CD14-positive monocyte (primary cell): ENCODE measurements around the gene GPR161. TPM values are rescaled to one million over a fixed set of nuclear protein-coding genes. Genes with fewer than 3 reads are reported as not detected.

ENCODE experiments used
- DNase-seq, 3 donors: peaks; one replicate each; pipeline ENCODE4 v3.0.0-alpha.2; 2011 to 2022
- H2AFZ ChIP-seq: 2 replicates; pipeline ENCODE4 v1.6.0; 2012; ENCODE audit warnings: mild to moderate bottlenecking, low read depth, low read length, inconsistent platforms; ENCODE audit not compliant: insufficient read depth, poor library complexity, severe bottlenecking
- H3K27ac ChIP-seq, 2 donors: 1 replicate in 1 of 2; 2 replicates in 1 of 2; pipeline ENCODE4 v1.5.1; 2012 to 2013; ENCODE audit warnings: low read length in 2 of 2, control low read depth in 1 of 2, inconsistent platforms in 1 of 2, low read depth in 1 of 2, mild to moderate bottlenecking in 1 of 2
- H3K27me3 ChIP-seq, 2 donors: one replicate each; pipeline versions ENCODE4 v1.6.0 to v1.6.1; 2011 to 2013; ENCODE audit warnings: low read length in 2 of 2; ENCODE audit not compliant: control insufficient read depth in 2 of 2, insufficient read depth in 2 of 2
- H3K36me3 ChIP-seq, 2 donors: replicated peaks in 1 of 2; 1 replicate in 1 of 2; 2 replicates in 1 of 2; pipeline versions ENCODE4 v1.5.1 to v1.6.1; 2012 to 2013; ENCODE audit warnings: low read length in 2 of 2, control low read depth in 1 of 2, inconsistent platforms in 1 of 2, mild to moderate bottlenecking in 1 of 2; ENCODE audit not compliant: insufficient read depth in 2 of 2, control insufficient read depth in 1 of 2
- H3K4me1 ChIP-seq, 2 donors: 1 replicate in 1 of 2; 2 replicates in 1 of 2; pipeline versions ENCODE4 v1.5.1 to v1.6.1; 2012 to 2013; ENCODE audit warnings: low read length in 2 of 2, control low read depth in 1 of 2, inconsistent platforms in 1 of 2, mild to moderate bottlenecking in 1 of 2, moderate library complexity in 1 of 2; ENCODE audit not compliant: insufficient read depth in 2 of 2, control insufficient read depth in 1 of 2
- H3K4me2 ChIP-seq: replicated peaks from 2 replicates; pipeline ENCODE3; 2012; ENCODE audit warnings: low read length, moderate library complexity, mild to moderate bottlenecking; ENCODE audit not compliant: poor library complexity, severe bottlenecking; ENCODE audit errors: extremely low read depth
- H3K4me3 ChIP-seq, 3 experiments: fragments of 200-600 bp in 1 of 3; sonication (generic) in 1 of 3; replicated peaks in 1 of 3; 1 replicate in 2 of 3; 2 replicates in 1 of 3; pipeline ENCODE4 v1.5.1; 2011 to 2013; ENCODE audit warnings: low read length in 3 of 3, mild to moderate bottlenecking in 3 of 3, control low read depth in 2 of 3, low read depth in 2 of 3, inconsistent platforms in 1 of 3, moderate library complexity in 1 of 3
- H3K79me2 ChIP-seq: 2 replicates; pipeline ENCODE4 v1.6.0; 2012; ENCODE audit warnings: mild to moderate bottlenecking, control low read depth, inconsistent platforms, low read length, moderate library complexity; ENCODE audit not compliant: insufficient read depth
- H3K9ac ChIP-seq: 2 replicates; pipeline ENCODE4 v1.6.0; 2017; ENCODE audit warnings: low read length, mild to moderate bottlenecking; ENCODE audit not compliant: insufficient read depth, poor library complexity, severe bottlenecking
- H3K9me3 ChIP-seq, 2 donors: replicated peaks in 1 of 2; 1 replicate in 1 of 2; 2 replicates in 1 of 2; pipeline versions ENCODE4 v1.5.1 to v1.6.1; 2012 to 2013; ENCODE audit warnings: low read length in 2 of 2, control low read depth in 1 of 2; ENCODE audit not compliant: control insufficient read depth in 1 of 2, insufficient read depth in 1 of 2
- H4K20me1 ChIP-seq: 2 replicates; pipeline ENCODE4 v1.6.0; 2012; ENCODE audit warnings: mild to moderate bottlenecking, low read length, control low read depth, moderate library complexity; ENCODE audit not compliant: insufficient read depth
- H3K27ac Mint-ChIP-seq, 7 donors: one replicate each; pipeline ENCODE4 v1.8.0; 2020; ENCODE audit warnings: mild to moderate bottlenecking in 7 of 7, mixed read lengths in 7 of 7, moderate library complexity in 6 of 7, inconsistent platforms in 2 of 7
- H3K27me3 Mint-ChIP-seq, 3 donors: one replicate each; pipeline ENCODE4 v1.8.0; 2021 to 2022; ENCODE audit warnings: low read depth in 3 of 3, mild to moderate bottlenecking in 3 of 3, mixed read lengths in 3 of 3, moderate library complexity in 3 of 3, inconsistent platforms in 1 of 3
- H3K36me3 Mint-ChIP-seq, 2 donors: one replicate each; pipeline ENCODE4 v1.8.0; 2020; ENCODE audit warnings: mixed read lengths in 2 of 2, inconsistent platforms in 1 of 2, mild to moderate bottlenecking in 1 of 2
- H3K4me1 Mint-ChIP-seq: one replicate; pipeline ENCODE4 v1.8.0; 2020; ENCODE audit warnings: mild to moderate bottlenecking, mixed read lengths
- H3K4me3 Mint-ChIP-seq, 2 donors: one replicate each; pipeline ENCODE4 v1.8.0; 2020; ENCODE audit warnings: mild to moderate bottlenecking in 2 of 2, mixed read lengths in 2 of 2, moderate library complexity in 1 of 2
- H3K9me3 Mint-ChIP-seq, 7 donors: one replicate each; pipeline ENCODE4 v1.8.0; 2020 to 2022; ENCODE audit warnings: mixed read lengths in 7 of 7, mild to moderate bottlenecking in 6 of 7, moderate library complexity in 6 of 7, inconsistent platforms in 2 of 7
- CTCF ChIP-seq: fragments of 200-600 bp; IDR thresholded peaks from one replicate; pipeline ENCODE4 v1.8.0; 2022; ENCODE audit warnings: antibody characterized with exemption, mild to moderate bottlenecking
- WGBS: methylation state at CpG from one replicate; pipeline ENCODE4 v1.1.5; 2013; ENCODE audit warnings: missing lambda C conversion rate; ENCODE audit not compliant: insufficient coverage; 5-methylcytosine and 5-hydroxymethylcytosine counted together
- intact Hi-C, 2 donors: fragments of 100-400 bp; cut with micrococcal nuclease; formaldehyde crosslinking; loops; one replicate each; pipeline versions ENCODE4 v1.15.0 to v1.15.1; 2023
- polyA plus RNA-seq, 3 donors: library from polyadenylated mRNA; depleted of rRNA in 1 of 3; unstranded in 2 of 3; stranded (reverse) in 1 of 3; fragments of 300-500 nt in 2 of 3; fragments of >200 nt in 1 of 3; fragmentation: Illumina TruSeq in 2 of 3; gene quantifications; 1 replicate in 2 of 3; 2 replicates in 1 of 3; pipeline ENCODE4 v1.2.3, GENCODE V29; 2012 to 2021

Gene GPR161
- polyA plus RNA-seq, 3 donors: 0.65 TPM; not detected in 2

- DNase-seq: no peak
- H3K79me2 ChIP-seq: no peaks in the 10 kb centered on the region
- 81% methylated on average over 5 of the region's 8 CpGs for WGBS
- intact Hi-C loops: no loop called here
- no peak overlapping the region for H3K4me3 ChIP-seq
- H3K9me3 ChIP-seq: no peaks in the 10 kb centered on the region
- H3K4me1 Mint-ChIP-seq: no peaks in the 10 kb centered on the region
- H3K27ac ChIP-seq: no peak overlapping the region
- no peak overlapping the region for H3K9ac ChIP-seq
- no peak overlapping the region for H3K4me3 Mint-ChIP-seq
- no peaks in the 10 kb centered on the region for H3K27me3 ChIP-seq
- H3K9me3 Mint-ChIP-seq: peaks cover 0 to 1% (median 0%) of the 10 kb centered on the region in 7 donors
- no peak overlapping the region for H3K27ac Mint-ChIP-seq
- peaks cover 2 to 4% (median 3%) of the 10 kb centered on the region in 3 donors for H3K27me3 Mint-ChIP-seq
- no peak overlapping the region for H2AFZ ChIP-seq
- H3K4me2 ChIP-seq: no peak overlapping the region
- no peak for TF ChIP-seq CTCF
- H3K36me3 ChIP-seq: no peaks in the 10 kb centered on the region
- H3K36me3 Mint-ChIP-seq: no peaks in the 10 kb centered on the region
- H3K4me1 ChIP-seq: no peaks in the 10 kb centered on the region
- no peaks in the 10 kb centered on the region for H4K20me1 ChIP-seq
Measured at GRCh38 chr1:168091720-168092550, 44.8 kb downstream of the GPR161 start.

GRCh38 chr1:168091063-168091462 lies 45.7 kb downstream of the GPR161 start:
- intact Hi-C loops: no loop called here
- Histone ChIP-seq H3K79me2 (no peaks in the 10 kb centered on the region), H4K20me1 (no peaks in the 10 kb centered on the region), H3K9ac (no peak overlapping the region), H3K4me1 (no peaks in the 10 kb centered on the region), H3K27me3 (no peaks in the 10 kb centered on the region), H3K9me3 (no peaks in the 10 kb centered on the region), H3K27ac (no peak overlapping the region), H3K36me3 (no peaks in the 10 kb centered on the region), H2AFZ (no peak overlapping the region), H3K4me2 (no peak overlapping the region), H3K4me3 (no peak overlapping the region)
- H3K27me3 Mint-ChIP-seq: peaks cover 2 to 4% (median 3%) of the 10 kb centered on the region in 3 donors
- no peaks in the 10 kb centered on the region for H3K4me1 Mint-ChIP-seq
- no peak overlapping the region for H3K4me3 Mint-ChIP-seq
- no peak for TF ChIP-seq CTCF
- no peak for DNase-seq
- WGBS: 93% methylated on average over 3 of the region's 9 CpGs
- no peak overlapping the region for H3K27ac Mint-ChIP-seq
- peaks cover 0 to 1% (median 0%) of the 10 kb centered on the region in 7 donors for H3K9me3 Mint-ChIP-seq
- H3K36me3 Mint-ChIP-seq: no peaks in the 10 kb centered on the region
